Femur (tissue), 1 donor: ENCODE results near the gene CACNA1D.

Experiments used
- DNase-seq: peaks from one replicate; pipeline ENCODE4 v3.0.0-alpha.2; 2017

The CACNA1D gene

DNA sequence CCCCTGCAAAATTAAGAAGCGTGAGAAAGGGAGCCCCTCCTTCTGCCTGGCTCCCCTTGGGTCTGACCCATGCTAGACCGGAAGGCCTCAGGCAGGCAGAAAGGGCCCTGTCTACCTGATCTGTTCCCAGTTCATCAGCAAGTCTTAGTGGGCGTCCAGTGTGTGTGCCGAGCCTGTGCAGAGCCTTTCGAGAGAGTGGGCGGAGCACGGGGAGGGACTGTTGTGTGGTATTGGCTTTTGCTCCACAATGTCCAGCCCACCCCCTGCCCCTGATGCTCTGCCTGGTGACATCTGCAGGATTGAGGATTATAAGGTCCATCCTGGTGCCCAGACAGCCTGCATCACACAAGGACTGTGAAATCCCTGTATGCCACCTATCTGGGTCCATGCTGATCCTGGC, 268.9 kb downstream of the CACNA1D start:
- no peak for DNase-seq

DNA sequence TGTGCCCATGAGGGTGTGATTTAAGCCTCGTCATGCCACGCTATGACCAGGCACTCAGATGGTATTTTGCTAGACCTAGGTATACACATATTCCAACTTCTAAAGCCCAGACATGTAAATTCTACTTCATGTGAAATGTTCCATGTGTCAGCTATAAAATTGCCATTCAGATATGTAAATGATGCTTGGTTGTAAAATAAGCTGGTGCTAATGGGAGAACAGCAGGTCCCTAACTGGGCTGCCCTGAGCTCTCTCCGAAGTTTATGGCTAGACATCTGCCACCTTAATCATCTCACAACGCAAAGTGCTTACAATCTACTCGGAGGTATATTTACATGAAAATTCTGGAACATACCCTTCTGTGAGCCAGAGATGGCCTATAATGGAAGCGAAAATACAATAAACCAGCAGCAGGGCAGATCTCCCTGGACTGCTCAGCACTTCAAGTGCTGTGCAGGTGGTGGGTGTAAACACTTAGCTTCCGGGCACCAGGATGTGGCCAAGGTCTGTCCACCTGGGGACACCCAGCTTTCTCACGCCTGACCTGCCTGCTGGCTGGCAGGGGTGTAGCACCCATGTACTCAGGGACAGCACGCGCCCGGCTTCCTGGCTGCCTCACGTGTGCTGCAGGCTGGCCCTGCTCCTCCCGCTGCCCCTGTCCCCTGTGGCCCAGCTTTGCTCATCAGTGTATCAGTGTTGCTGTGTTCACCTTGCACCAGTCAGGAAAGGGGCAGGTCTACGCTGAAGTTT, 269.8 kb downstream of the CACNA1D start:
- no peak for DNase-seq

DNA sequence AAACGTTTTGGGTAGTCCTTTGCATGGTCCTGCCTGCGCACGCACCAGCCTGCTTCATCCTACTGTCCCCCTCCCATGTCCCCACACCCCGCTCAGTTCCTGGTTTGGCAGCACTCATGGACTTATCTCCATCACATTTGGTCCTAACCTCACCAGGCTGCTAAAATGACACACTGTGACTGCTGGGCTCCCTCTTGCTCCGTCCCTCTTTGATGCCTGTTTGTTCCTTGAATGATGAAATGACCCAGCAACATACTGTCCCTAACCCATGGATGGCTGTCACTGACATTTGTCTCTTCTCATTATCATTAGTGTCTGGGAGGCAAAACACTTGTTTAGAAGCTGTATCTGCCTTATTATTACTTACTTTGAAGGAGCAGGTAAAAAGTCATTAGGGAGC, 271.3 kb downstream of the CACNA1D start:
- DNase-seq = no peak

DNA sequence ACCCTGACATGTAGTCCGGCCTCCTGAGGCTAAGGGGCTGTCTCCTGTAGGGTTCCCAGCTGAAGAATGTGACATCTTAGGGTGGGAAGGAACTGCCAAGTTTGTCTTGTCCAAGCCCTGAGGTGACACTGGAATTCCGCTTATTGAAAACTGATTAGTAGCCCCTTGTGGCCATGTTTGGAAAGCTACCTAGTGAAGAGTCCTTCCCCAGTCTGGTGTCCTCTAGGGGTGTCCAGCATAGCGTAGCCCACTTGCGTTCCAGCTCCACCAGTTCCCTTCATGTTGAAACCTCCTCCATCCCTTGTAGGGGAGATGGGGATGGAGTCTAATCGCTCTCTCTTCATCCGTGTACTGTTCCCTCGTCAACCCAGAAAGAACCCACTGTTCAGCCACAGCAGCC, 272.3 kb downstream of the CACNA1D start:
- DNase-seq = no peak

DNA sequence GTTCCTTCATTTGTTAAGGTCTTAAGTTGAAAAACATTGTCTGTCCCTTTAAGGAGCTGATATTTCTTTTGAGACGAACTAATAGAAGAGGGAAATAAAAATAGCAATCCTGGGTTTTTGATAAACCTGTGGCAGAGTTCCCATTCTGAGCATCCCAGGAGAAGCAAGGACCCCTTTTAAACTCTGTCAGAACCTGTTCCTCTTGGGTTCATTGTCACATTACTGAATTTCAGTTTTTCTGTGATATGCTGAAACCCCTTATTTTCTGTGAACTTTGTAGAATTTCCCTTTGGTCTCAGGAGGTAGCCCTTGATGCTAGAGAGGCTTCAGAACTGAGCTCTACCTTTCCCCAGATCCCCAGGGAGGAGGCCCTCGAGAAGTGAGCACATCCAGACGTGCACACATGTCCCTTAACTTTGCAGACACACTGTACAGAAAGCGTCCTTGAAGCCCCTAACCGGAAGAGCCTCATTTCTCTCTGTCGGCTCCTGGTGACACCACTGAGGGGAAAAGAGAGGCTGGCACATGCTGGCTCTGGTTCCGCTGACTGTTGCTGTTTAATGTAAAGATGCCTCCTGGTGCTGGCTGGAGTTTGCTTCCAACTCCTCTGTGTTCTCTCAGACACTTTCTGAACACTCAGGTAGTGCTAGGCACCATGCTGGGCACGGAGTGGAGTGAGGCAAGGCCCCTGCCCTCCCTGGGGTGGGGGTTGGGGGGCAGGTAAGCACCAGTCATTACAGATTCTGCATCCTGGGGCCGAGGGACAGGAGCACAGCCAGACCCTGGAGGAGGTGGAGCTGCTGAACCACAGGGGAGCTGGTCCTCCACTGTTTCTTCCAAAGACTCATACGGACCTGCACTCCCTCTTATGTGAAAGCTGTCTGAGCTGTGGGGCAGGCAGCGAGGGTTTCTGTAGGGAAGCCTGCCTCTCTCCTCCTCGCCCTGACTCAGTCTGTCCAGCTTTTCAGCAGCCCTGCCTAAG, 274.4 kb downstream of the CACNA1D start:
- DNase-seq = no peak

DNA sequence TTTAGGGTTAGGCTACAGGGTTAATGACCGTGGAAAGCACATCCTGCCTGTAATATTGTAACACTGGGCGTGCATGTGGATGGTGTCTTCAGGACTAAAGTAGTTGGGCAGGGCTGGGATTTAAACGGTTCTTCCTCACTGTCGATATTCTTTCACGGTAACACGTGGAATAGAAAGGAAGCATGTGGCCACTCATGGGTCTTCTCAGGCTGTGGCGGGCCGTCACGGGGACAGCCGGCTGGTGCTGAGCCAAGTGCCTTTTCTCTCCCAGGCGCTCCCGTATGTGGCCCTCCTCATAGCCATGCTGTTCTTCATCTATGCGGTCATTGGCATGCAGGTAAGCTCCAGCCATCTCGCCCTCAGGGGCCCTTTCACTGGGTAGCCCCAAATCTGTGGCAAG, 278.2 kb downstream of the CACNA1D start:
- DNase-seq = no peak

DNA sequence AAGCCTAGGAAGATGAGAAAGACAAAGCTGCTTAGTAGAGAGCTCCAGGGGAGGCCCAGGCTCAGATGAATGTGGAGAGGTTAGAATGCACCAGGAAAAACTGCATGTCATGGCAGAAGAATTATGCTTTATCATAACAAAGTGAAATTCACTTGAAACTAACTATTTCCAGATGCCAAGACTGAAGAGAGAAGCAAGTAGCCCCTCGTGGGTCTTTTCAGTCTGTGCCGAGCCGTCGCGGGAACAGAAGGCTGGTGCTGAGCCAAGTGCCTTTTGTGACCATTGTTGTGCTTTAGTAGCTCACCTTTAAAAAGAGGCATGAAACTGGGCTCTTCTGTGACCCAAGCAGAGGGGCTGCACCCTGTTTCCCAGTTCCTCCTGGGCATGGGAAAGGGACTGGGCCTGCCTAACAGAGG, 278.6 kb downstream of the CACNA1D start:
- DNase-seq = no peak

DNA sequence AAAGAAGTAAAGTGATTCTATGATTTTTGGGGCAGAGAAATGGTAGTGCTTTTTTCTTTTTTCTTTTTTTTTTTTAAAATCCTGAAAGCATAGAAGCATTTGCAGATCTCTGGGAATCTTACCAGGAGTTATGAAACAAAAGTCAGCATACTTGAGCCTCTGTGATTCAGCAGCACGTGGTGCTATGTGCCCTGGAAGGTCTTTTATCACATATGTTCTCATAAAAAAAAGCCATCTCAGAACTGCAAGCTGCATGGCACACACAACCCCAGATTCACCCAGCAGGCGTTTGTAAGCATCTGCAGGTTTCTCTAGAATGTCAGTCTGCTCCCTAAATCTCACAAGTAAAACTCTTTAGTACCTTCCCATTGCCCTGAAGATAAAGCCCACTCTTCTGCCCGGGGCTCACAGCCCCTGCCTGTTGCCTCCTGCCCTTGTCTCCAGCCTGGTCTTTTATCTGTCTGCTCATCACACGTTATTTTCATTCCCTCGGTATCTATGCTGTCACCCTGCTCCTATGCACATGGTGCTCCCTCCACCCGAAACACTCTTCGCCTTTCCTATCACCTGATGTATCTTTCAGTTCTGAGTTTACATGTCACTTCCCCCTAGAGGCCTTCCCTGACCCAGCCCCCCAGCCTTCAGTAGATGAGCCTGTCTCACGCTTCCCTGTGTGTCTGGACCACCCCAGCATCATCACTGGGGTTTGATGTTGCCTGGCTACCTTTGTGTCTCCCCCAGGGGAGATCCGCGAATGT, 279.4 kb downstream of the CACNA1D start:
- DNase-seq = no peak

DNA sequence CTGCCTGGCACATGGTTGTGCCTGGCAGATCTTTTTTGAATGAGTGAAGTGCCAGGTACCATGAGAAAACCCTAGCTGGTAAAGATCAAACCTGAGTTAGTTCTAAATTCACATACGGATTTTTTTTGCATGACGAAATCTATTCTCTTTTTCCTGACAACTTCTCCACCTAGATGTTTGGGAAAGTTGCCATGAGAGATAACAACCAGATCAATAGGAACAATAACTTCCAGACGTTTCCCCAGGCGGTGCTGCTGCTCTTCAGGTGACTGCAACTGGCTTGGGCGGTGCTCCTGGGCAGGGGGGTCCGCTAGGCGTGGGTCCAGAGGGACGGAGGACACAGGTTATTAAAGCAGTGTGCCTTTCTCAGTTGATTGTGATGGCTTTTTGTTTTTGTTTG, 280.0 kb downstream of the CACNA1D start:
- DNase-seq = no peak

DNA sequence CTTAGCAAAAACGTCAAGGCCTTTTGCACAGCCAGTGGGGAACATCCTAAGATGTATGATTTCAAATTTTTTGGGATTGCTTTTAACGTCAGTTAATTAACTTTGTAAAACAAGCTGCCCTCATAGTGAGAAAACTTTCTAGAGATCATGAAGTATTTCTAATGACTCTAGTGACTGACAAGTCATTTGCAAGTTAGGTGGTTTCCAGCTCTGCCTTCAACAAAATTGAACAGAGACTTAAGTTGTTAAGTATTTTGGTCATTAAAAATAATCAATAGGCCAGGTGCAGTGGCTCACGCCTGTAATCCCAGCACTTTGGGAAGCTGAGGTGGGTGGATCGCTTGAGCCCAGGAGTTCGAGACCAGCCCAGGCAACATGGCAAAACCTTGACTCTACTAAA, 280.6 kb downstream of the CACNA1D start:
- no peak for DNase-seq

DNA sequence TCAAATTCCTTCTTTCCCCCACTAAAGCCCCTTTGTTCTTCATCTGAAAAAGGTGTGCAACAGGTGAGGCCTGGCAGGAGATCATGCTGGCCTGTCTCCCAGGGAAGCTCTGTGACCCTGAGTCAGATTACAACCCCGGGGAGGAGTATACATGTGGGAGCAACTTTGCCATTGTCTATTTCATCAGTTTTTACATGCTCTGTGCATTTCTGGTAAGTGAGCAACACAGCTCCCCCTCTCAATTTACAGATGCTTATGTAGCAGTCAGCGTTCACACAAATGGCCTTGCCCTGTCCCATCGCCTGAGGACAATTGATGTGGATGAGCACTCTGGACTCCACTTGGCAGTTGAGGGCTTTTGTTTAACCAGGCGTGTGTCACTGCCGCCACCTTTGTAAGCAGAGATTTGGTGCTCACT, 281.4 kb downstream of the CACNA1D start:
- no peak for DNase-seq

DNA sequence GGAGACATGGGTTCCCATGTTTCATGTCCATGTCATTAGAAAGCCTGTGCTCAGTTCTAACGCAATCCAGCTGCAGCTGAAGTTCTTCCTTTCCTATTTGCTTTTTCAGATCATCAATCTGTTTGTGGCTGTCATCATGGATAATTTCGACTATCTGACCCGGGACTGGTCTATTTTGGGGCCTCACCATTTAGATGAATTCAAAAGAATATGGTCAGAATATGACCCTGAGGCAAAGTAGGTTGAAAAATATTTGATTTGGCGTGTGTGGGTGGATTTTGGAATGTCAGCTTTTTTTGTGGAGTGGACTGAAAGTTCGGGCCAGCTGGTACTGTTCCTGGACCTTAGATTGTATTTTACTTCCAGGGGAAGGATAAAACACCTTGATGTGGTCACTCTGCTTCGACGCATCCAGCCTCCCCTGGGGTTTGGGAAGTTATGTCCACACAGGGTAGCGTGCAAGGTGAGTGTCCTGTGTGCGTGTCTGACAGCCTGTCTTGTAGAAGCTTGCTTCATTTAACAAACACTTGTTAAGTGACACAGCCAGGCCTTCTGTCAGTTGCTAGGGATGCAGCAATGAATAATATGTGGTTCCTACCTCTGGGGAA, 282.2 kb downstream of the CACNA1D start:
- no peak for DNase-seq

DNA sequence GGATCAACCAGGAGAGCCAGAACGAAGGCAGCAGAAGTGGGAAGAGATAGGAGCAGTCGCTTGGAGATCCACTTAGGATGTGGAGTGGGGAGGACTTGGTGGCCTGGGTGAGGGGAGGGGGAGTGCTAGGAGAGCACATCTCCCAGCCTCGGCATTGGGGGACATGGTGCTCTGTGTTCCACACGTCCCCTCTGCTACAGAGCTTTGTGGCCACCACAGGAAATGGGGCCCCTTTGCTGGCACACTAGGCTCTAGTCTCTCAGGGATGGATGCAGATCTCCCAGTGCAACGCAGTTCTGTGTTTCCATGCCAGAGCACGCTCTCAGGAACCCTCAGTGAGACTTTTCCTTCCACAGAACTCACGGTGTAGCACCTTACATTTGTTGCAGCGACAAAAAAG, 283.1 kb downstream of the CACNA1D start:
- DNase-seq = no peak

DNA sequence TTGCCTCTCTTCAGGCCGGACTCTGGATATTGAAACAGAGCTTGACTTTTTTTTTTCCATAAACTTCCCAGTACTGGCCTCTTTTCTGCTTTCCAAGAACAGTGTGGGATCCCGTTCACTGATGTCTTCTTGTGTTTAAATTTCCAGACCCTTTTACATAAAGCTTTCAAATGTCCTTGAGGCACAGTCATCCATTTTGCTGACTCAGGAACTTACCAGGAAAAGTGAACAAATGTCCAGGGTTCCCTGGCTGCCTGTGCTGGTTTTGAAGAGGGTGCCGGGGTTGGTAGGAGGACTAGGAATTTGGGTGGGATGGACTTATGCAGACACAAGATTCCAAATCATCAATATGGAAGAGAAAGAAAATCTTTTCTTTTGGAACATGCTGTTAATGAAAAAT, 283.7 kb downstream of the CACNA1D start:
- DNase-seq = no peak

DNA sequence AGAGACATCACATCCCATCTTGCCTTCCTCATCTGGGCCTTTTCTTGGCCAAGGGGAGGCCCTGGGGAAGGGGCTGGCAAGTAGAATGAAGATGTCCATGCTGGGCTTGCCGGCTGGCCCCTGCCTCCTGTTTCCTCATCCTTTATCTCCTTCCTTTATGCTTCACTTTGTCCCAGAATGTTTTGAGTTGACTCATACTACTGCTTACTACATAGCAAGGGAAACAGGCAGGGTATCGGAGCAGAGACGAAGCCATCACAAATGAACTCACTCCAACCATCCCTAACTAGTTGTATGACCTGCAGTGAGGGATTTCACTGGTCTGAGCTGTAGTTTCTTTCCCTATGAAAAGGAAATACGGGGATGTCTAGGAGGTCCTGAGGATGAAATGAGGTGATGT, 285.8 kb downstream of the CACNA1D start:
- no peak for DNase-seq

DNA sequence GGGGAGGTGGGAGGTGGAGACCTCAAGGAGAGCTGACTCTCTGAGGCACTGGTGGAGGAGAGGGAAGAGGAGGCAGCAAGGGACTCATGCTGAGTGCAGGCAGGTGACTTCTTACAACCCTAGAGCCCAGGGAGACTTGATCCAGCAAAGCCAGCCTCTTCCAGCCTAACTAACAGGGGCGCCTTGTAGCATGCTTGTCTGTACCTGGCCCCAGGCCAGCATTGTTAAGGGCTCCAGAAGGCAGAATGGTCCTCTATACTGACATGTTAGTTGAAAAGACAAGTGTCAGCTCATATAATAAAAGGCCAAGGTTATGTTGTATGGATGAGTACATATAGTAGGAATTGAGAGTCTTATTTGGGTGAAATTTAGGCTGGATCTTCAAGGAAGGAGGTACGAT, 286.4 kb downstream of the CACNA1D start:
- no peak for DNase-seq

DNA sequence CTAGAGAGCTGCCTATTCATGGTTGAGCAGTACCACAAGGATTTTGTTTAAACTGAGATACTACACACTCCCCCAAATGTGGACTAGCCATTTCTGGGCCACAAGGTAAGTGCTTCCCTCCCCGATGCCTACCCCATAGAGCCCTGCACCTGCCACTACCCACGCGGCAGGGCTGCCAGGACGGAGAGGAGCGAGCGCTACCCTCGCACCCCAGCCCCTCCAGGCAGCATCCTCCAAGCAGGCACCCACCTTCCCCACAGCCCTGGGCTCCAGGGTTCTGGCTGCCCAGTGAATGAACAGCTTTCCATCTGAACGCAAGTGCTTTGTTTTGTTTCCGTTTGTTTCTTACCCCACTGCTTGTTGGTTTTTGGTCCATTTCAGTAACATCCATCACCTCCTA, 292.6 kb downstream of the CACNA1D start:
- no peak for DNase-seq

DNA sequence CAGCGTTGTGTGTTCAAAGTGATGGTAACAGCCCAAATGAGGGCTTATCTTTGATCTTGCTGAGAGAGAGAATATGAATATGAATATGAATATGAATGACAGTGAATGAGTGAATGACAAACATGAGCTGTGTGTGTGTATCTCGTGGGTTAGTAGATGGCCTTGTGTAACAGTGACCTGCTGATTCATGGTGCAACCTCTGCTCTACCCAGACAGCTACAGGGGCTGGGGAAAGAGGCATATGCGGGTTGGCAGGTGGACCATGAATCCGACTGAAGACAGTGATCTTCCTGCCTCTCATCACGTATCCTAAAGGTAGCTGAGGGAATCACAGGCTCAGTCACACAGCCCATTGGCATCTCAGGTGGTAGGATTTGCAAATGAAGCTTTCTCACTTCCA, 293.6 kb downstream of the CACNA1D start:
- DNase-seq = no peak

DNA sequence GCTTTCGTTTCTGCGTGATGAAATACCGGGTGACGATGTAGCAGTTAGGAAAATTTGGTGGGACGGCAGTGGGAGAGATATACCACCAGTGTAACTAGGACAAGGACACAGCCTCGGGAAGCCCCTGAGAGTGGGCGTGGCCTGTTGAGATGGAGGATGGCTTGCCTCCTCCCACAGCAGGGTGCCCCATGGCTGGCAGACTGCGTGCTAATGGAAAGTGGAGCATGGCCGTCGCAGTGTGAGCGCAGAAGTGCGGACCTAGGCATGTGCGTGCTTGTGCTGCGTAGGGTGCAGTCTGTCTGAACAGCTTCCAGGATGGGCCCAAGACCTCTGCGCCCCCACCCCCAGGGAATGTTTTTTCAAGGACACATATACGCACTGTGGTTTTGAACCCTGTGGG, 295.0 kb downstream of the CACNA1D start:
- DNase-seq = no peak

DNA sequence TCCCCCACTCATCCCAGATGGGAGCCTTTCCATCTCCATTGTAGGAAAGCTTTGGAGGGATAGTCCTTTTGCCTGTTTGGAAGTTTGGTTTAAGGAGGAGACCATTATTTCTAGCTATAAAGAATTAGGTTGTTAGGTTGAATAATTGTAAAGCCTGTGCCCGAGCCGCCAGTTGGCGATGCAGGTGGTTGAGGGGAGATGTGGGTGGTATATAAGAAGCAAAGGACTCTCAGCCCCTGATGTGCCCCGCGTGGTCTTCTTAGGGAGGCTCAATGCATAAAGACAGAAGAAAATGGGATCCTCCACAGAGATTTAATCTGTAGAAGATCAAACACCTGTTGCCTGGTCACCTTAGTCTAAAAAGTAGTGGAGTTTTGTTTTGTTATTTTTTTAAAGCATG, 296.1 kb downstream of the CACNA1D start:
- DNase-seq = no peak

DNA sequence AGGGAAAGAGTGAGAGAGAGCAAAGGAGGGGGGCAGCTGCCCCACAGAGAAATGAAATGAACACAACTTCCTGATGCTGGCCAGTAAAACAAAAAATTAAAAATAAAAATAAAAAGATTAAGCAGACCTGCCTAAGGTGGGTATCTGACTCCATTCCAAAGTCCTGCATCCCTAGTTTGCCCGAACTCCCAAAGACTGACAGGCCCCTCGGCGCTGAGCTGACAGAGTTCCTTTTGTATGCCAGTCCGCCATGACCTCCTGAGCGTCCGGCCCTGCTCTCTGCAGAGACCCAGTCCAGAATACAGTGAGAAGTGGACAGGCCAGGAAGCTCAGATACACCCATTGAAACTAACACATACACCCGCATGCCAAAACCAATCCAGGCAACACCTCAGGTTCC, 296.9 kb downstream of the CACNA1D start:
- DNase-seq = no peak

DNA sequence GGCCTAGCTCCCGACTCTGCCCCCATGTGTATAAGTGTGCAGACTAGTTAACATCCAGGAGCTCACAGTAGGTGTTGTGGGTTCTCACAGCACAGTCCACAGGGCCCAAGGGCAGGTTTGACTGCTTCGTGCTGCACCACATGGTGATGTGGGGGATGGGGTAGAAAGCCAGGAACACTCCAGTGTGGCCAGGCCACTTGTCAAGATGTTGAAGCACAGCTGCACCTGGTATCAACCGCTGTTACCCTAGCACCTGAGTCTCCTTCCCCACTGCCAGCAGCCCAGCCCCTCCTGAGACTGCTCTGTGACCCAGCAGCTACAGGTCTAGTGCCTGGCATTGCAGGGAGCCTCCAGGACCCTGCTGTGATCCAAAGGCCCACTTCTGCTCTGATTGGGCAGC, 298.5 kb downstream of the CACNA1D start:
- no peak for DNase-seq

DNA sequence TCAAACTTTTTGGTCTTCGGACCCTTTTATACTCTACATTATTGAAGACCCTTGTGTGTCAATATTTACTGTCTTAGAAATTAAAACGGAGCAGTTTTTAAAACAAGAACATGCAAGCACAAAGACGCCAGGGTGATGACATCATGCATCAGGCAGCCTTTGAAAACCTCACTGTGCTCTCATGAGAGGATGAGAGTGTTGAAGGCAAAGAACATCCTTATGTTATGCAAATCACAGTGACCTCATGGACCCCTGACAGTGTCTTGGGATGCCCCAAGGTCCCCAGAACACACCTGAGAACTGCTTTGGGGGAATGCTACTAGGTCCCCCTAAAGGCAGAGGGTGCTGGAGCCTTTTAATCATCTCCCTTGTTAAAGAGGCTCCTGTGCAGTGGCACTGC, 300.2 kb downstream of the CACNA1D start:
- DNase-seq = no peak
